PC-9 (cell line): ENCODE data around the gene FN3K.

Source experiments
- EZH2 ChIP-seq: fragments of 200-600 bp; sonication (generic); IDR thresholded peaks from 2 replicates; pipeline ENCODE4 v1.8.0; 2017; ENCODE audit warnings: antibody characterized with exemption, low read depth
- TF ChIP-seq, protein P1 (sequence below): fragments of 200-600 bp; sonication (generic); conservative IDR thresholded peaks from 2 replicates; pipeline ENCODE4 v1.6.1; 2017; ENCODE audit warnings: mixed run types, antibody characterized with exemption, mild to moderate bottlenecking, moderate library complexity

DNA sequence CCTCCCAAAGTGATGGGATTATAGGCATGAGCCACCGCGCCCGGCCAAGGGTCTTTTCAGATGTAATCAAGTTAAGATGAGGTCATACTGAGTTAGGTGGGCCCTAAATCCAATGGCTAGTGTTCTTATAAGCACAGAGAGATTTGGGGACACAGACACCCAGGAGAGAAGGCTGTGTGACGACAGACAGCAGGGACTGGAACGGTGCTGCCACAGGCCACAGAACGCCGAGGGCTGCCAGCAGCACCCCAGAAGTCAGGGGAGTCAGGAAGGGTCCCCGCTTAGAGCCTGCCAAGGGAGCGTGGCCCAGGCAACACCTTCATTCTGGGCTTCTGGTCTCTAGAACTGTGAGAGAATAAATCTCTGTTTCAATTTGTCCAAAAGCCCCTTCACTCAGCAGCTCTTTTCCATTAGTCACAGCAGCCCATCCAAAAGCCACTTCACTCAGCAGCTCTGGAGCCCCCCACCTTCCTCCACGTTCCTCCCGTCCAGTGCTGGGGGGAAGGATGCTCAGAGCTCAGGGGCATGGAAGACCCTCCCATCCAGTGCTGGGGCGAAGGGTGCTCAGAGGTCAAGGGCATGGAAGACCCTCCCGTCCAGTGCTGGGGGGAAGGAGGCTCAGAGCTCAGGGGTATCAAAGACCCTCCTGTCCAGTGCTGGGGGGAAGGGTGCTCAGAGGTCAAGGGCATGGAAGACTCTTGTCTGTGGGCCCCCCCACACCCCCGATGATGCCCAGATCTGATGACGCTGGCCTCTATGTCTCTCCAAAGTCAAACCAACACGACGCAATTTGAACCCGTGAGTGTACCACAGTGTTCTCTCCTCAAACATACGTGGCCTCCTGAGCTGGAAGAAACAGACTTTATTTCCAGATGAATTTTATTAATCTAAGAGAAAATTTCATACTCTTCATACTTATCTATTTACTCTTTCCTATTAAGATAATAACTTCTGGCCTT lies 48.8 kb upstream of the FN3K start:
- TF ChIP-seq, protein P1, sequence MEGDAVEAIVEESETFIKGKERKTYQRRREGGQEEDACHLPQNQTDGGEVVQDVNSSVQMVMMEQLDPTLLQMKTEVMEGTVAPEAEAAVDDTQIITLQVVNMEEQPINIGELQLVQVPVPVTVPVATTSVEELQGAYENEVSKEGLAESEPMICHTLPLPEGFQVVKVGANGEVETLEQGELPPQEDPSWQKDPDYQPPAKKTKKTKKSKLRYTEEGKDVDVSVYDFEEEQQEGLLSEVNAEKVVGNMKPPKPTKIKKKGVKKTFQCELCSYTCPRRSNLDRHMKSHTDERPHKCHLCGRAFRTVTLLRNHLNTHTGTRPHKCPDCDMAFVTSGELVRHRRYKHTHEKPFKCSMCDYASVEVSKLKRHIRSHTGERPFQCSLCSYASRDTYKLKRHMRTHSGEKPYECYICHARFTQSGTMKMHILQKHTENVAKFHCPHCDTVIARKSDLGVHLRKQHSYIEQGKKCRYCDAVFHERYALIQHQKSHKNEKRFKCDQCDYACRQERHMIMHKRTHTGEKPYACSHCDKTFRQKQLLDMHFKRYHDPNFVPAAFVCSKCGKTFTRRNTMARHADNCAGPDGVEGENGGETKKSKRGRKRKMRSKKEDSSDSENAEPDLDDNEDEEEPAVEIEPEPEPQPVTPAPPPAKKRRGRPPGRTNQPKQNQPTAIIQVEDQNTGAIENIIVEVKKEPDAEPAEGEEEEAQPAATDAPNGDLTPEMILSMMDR, result no peak
- no peak for TF ChIP-seq EZH2
